IMR-90 (cell line): ENCODE results near the gene ARMH1. TPM values are rescaled to one million over a fixed set of nuclear protein-coding genes. Genes with fewer than 3 reads are reported as not detected.

Experiments used
- ATAC-seq: fragments of 200-7000 bp; cut with Tn5 transposase; 2 replicates; pipeline ENCODE4 v1.9.1; 2020; ENCODE audit warnings: low read depth, mild to moderate bottlenecking, moderate library complexity
- Bru-seq: library from RNA; stranded (reverse); fragments of 400-500 nt; gene quantifications from one replicate; lab custom pipeline; 2021; lab: Mats Ljungman, UMichigan
- BruChase-seq, 2 experiments: library from RNA; stranded (reverse); fragments of 400-500 nt; gene quantifications; one replicate each; lab custom pipeline; 2021; lab: Mats Ljungman, UMichigan
- BruUV-seq: library from RNA; stranded (reverse); fragments of 400-500 nt; replicated peaks from 2 replicates; lab custom pipeline; 2021; lab: Mats Ljungman, UMichigan
- CTCF ChIA-PET: fragments of 300-600 bp; formaldehyde crosslinking; extraction: SDS; loops from one replicate; lab custom pipeline; 2021; ENCODE audit warnings: antibody characterized with exemption; lab: Yijun Ruan, JAX
- POLR2A ChIA-PET: fragments of 300-600 bp; sonication (Branson Sonifier 250); formaldehyde crosslinking; loops from one replicate; lab custom pipeline; 2022; ENCODE audit warnings: antibody characterized with exemption; ENCODE audit not compliant: unreplicated experiment; lab: Charles Lee
- DNase-seq: peaks from one replicate; pipeline ENCODE4 v3.0.0; 2013
- H2AFZ ChIP-seq: replicated peaks from 2 replicates; pipeline ENCODE3; 2013; ENCODE audit warnings: low read length, mild to moderate bottlenecking; ENCODE audit not compliant: poor library complexity
- H2AK5ac ChIP-seq: 2 replicates; pipeline ENCODE4 v1.6.1; 2013; ENCODE audit warnings: low read depth, low read length, inconsistent platforms
- H2AK9ac ChIP-seq: replicated peaks from 2 replicates; pipeline ENCODE3; 2013; ENCODE audit warnings: mild to moderate bottlenecking, low read depth, low read length, moderate library complexity; ENCODE audit not compliant: poor library complexity
- H2BK120ac ChIP-seq: 2 replicates; pipeline ENCODE4 v1.6.1; 2013; ENCODE audit warnings: low read depth, low read length, inconsistent platforms
- H2BK15ac ChIP-seq: 3 replicates; pipeline ENCODE4 v1.6.1; 2013; ENCODE audit warnings: low read depth, low read length, inconsistent platforms
- H2BK20ac ChIP-seq: 2 replicates; pipeline ENCODE4 v1.6.1; 2013; ENCODE audit warnings: low read depth, mild to moderate bottlenecking, inconsistent platforms, low read length, moderate library complexity
- H2BK5ac ChIP-seq: 2 replicates; pipeline ENCODE4 v1.6.1; 2013; ENCODE audit warnings: mild to moderate bottlenecking, low read depth, low read length, inconsistent platforms; ENCODE audit not compliant: poor library complexity, severe bottlenecking
- H3K14ac ChIP-seq: replicated peaks from 2 replicates; pipeline ENCODE4 v1.6.1; 2013; ENCODE audit warnings: low read depth, low read length, inconsistent platforms
- H3K18ac ChIP-seq: 2 replicates; pipeline ENCODE4 v1.6.1; 2013; ENCODE audit warnings: low read depth, low read length, control low read depth
- H3K23ac ChIP-seq: 2 replicates; pipeline ENCODE4 v1.6.1; 2013; ENCODE audit warnings: low read depth, low read length, inconsistent platforms
- H3K27ac ChIP-seq: 2 replicates; pipeline ENCODE4 v1.5.1; 2013; ENCODE audit warnings: mild to moderate bottlenecking, control low read depth, low read length; ENCODE audit not compliant: insufficient read depth
- H3K27me3 ChIP-seq: 2 replicates; pipeline ENCODE4 v1.6.1; 2013; ENCODE audit warnings: low read length; ENCODE audit not compliant: control insufficient read depth, insufficient read depth
- H3K36me3 ChIP-seq: 2 replicates; pipeline ENCODE4 v1.6.1; 2013; ENCODE audit warnings: low read length, mixed read lengths; ENCODE audit not compliant: control insufficient read depth, insufficient read depth
- H3K4ac ChIP-seq: 2 replicates; pipeline ENCODE4 v1.6.1; 2013; ENCODE audit warnings: low read depth, low read length, inconsistent platforms
- H3K4me1 ChIP-seq: 2 replicates; pipeline ENCODE4 v1.6.1; 2013; ENCODE audit warnings: low read length, mixed read lengths; ENCODE audit not compliant: control insufficient read depth, insufficient read depth
- H3K4me2 ChIP-seq: 2 replicates; pipeline ENCODE4 v1.6.1; 2013; ENCODE audit warnings: low read depth, mild to moderate bottlenecking, control low read depth, low read length, moderate library complexity
- H3K4me3 ChIP-seq: 2 replicates; pipeline ENCODE4 v1.5.1; 2013; ENCODE audit warnings: low read depth, mild to moderate bottlenecking, control low read depth, low read length, moderate library complexity; ENCODE audit not compliant: insufficient read depth
- H3K56ac ChIP-seq: 2 replicates; pipeline ENCODE4 v1.6.1; 2013; ENCODE audit warnings: low read length, inconsistent platforms; ENCODE audit not compliant: insufficient read depth; ENCODE audit errors: extremely low read depth
- H3K79me1 ChIP-seq, 2 experiments: 2 replicates each; pipeline ENCODE4 v1.6.1; 2013; ENCODE audit warnings: low read length in 2 of 2, inconsistent platforms in 1 of 2, low read depth in 1 of 2
- H3K9ac ChIP-seq: 2 replicates; pipeline ENCODE4 v1.6.1; 2013; ENCODE audit warnings: low read depth, low read length, control low read depth
- H3K9me1 ChIP-seq: 2 replicates; pipeline ENCODE4 v1.6.1; 2013; ENCODE audit warnings: low read length, inconsistent platforms; ENCODE audit not compliant: insufficient read depth
- H3K9me3 ChIP-seq: 2 replicates; pipeline ENCODE4 v1.6.1; 2013; ENCODE audit warnings: low read length; ENCODE audit not compliant: control insufficient read depth, insufficient read depth
- H4K20me1 ChIP-seq: 2 replicates; pipeline ENCODE4 v1.6.1; 2013; ENCODE audit warnings: low read length, inconsistent platforms; ENCODE audit not compliant: insufficient read depth
- H4K5ac ChIP-seq: 2 replicates; pipeline ENCODE4 v1.6.1; 2013; ENCODE audit warnings: mild to moderate bottlenecking, low read depth, low read length, control low read depth
- H4K8ac ChIP-seq, 2 experiments: 2 replicates each; pipeline ENCODE4 v1.6.1; 2013; ENCODE audit warnings: low read depth in 2 of 2, low read length in 2 of 2, control low read depth in 1 of 2, inconsistent platforms in 1 of 2
- H4K91ac ChIP-seq: 2 replicates; pipeline ENCODE4 v1.6.1; 2013; ENCODE audit warnings: low read depth, low read length, inconsistent platforms; ENCODE audit not compliant: insufficient read depth
- BHLHE40 ChIP-seq: fragments of 150-350 bp; IDR thresholded peaks from 2 replicates; pipeline ENCODE4 v1.6.1; 2016; ENCODE audit warnings: mild to moderate bottlenecking, low read depth, low read length
- FOS ChIP-seq: fragments of 150-350 bp; IDR thresholded peaks from 2 replicates; pipeline ENCODE4 v1.6.1; 2016; ENCODE audit warnings: low read depth, low read length
- MAZ ChIP-seq: IDR thresholded peaks from 2 replicates; pipeline ENCODE4 v1.6.1; 2012; ENCODE audit warnings: low read depth, mild to moderate bottlenecking, low read length, improper control_type of control experiment, moderate library complexity, borderline replicate concordance
- MXI1 ChIP-seq: IDR thresholded peaks from 2 replicates; pipeline ENCODE4 v1.6.1; 2012; ENCODE audit warnings: low read depth, mild to moderate bottlenecking, low read length, moderate library complexity, borderline replicate concordance
- NFE2L2 ChIP-seq: fragments of 150-350 bp; IDR thresholded peaks from 2 replicates; pipeline ENCODE4 v1.6.1; 2016; ENCODE audit warnings: low read depth, mild to moderate bottlenecking, low read length
- POLR2A ChIP-seq: IDR thresholded peaks from 2 replicates; pipeline ENCODE4 v1.6.1; 2012; ENCODE audit warnings: mild to moderate bottlenecking, low read depth, low read length
- RFX5 ChIP-seq: IDR thresholded peaks from 2 replicates; pipeline ENCODE4 v1.8.0; 2012; ENCODE audit warnings: low read depth, mild to moderate bottlenecking, low read length, moderate library complexity
- SMC3 ChIP-seq: fragments of 150-350 bp; IDR thresholded peaks from 2 replicates; pipeline ENCODE4 v1.6.1; 2016; ENCODE audit warnings: low read depth, mild to moderate bottlenecking, antibody characterized with exemption, low read length, moderate library complexity
- WGBS, 2 experiments: methylation state at CpG; one replicate each; pipeline versions ENCODE4 v1.1.5 to v1.1.7; 2013; ENCODE audit warnings: missing lambda C conversion rate in 2 of 2; ENCODE audit not compliant: insufficient read length in 1 of 2; ENCODE audit errors: extremely low coverage in 2 of 2; 5-methylcytosine and 5-hydroxymethylcytosine counted together
- dilution Hi-C: fragments of 300-500 bp; cut with HindIII; formaldehyde crosslinking; loops from one replicate; pipeline ENCODE4 v1.14.3; 2018; ENCODE audit warnings: low sequenced_read_pairs; ENCODE audit not compliant: unreplicated experiment
- in situ Hi-C: fragments of 300-500 bp; cut with MboI; formaldehyde crosslinking; loops from 3 replicates; pipeline ENCODE4 v1.14.3; 2019; ENCODE audit warnings: low sequenced_read_pairs, inconsistent platforms, mixed read lengths
- intact Hi-C: fragments of 100-400 bp; cut with micrococcal nuclease; formaldehyde crosslinking; loops from 2 replicates; pipeline ENCODE4 v1.10.0; 2022
- long read RNA-seq: library from polyadenylated mRNA; unstranded; transcript quantifications from one replicate; pipeline ENCODE4 v2.0.0, GENCODE V29; 2021; ENCODE audit not compliant: unreplicated experiment
- polyA plus RNA-seq, 3 experiments: library from polyadenylated mRNA; depleted of rRNA; stranded (reverse); fragments of >200 nt; gene quantifications; 2 replicates each; pipeline ENCODE4 v1.2.3, GENCODE V29; 2012; ENCODE audit warnings: low replicate concordance in 1 of 3
- total RNA-seq: library from RNA; depleted of rRNA; stranded (reverse); fragments of >200 nt; gene quantifications from 2 replicates; pipeline ENCODE4 v1.2.3, GENCODE V29; 2012; rRNA removed

ARMH1 gene
- total RNA-seq (0.28 and 0.36 TPM in 2 replicates), polyA plus RNA-seq (2012; rRNA removed) (0.72 and 1.1 TPM in 2 replicates), Bru-seq, nascent RNA (percentile 48 among the genes with signal in this experiment), BruChase-seq, experiment 1, labeled RNA remaining after a 6-hour chase (percentile 70 among the genes with signal in this experiment), BruChase-seq, experiment 2, labeled RNA remaining after a 2-hour chase (percentile 54 among the genes with signal in this experiment)
- 0.33 TPM in 1 of 2 replicates, not detected in the other for polyA plus RNA-seq (2012; cell fraction: cytosol; rRNA removed)
- polyA plus RNA-seq (2012; cell fraction: nucleus; rRNA removed; ENCODE audit: low replicate concordance) = 15.3 and 21.0 TPM in 2 replicates
- long read RNA-seq, partial matches to known transcripts = 1 of 3 reads
- long read RNA-seq, other reads (novel, unspliced or antisense) = 2 of 3 reads

- BruUV-seq = no TSS peak
Observed at GRCh38 chr1:44674113-44675000, at the start of gene ARMH1, which contains the start of gene TMEM53. ARMH1 (plus strand) TSS chr1:44674714; CDS start chr1:44689698, 14,984 bp downstream. TMEM53 (minus strand) TSS chr1:44674481; CDS start chr1:44674391, 90 bp downstream.

More at GRCh38 chr1:44674113-44675000, at the start of gene ARMH1, which contains the start of gene TMEM53:
- no peaks in the 10 kb centered on the region for H3K9me3 ChIP-seq
- H3K23ac ChIP-seq = peak within 1 kb of the TSS; percentile 77; the same call in 1 of the 2 replicates
- CTCF ChIA-PET = interaction anchor here (0.5 to 1.3 kb wide), 3 partner anchors 22 to 739 kb away, joined by 3 to 5 read pairs (median 3); no protein-coding TSS in a partner anchor
- no peaks in the 10 kb centered on the region for H3K27me3 ChIP-seq
- no peaks in the 10 kb centered on the region for H4K20me1 ChIP-seq
- H2BK20ac ChIP-seq = peak within 1 kb of the TSS; percentile 35; the same call in 1 of the 2 replicates
- H3K4me1 ChIP-seq = peaks cover 6% of the 10 kb centered on the region
- H3K79me1 ChIP-seq = peaks cover 5 to 10% of the 10 kb centered on the region in 2 experiments; a peak in 2 of 4 replicates
- peak within 1 kb of the TSS; percentile 93 for H2AK9ac ChIP-seq
- no peaks in the 10 kb centered on the region for H3K36me3 ChIP-seq
- in situ Hi-C loops = no loop called here
- H3K18ac ChIP-seq = peak within 1 kb of the TSS; percentile 73
- peak within 1 kb of the TSS; percentile 81 for H2BK120ac ChIP-seq
- peak within 1 kb of the TSS; percentile 42; the same call in 1 of the 2 replicates for H3K56ac ChIP-seq
- ATAC-seq = peak; percentile 95
- WGBS, 2 experiments = 2% methylated on average over 10 of the region's 56 CpGs; no CpG with 5 or more reads in 1 of the 2 experiments
- peak within 1 kb of the TSS; percentile 92 for H3K4ac ChIP-seq
- H3K14ac ChIP-seq = peak within 1 kb of the TSS; percentile 79
- H4K5ac ChIP-seq = peak within 1 kb of the TSS; percentile 79
- POLR2A ChIA-PET = interaction anchor here (0.6 kb wide), 1 partner anchor 1562 kb away, joined by 3 read pairs; no protein-coding TSS in a partner anchor
- H4K8ac ChIP-seq = peak within 1 kb of the TSS; percentile 97 to 98
- H3K9ac ChIP-seq = peak within 1 kb of the TSS; percentile 70
- H2BK15ac ChIP-seq = peak within 1 kb of the TSS; percentile 69; the same call in 2 of the 3 replicates
- peak within 1 kb of the TSS; percentile 77 for H2BK5ac ChIP-seq
- H3K4me2 ChIP-seq = peak within 1 kb of the TSS; percentile 86
- peak; percentile 98 for DNase-seq
- H3K4me3 ChIP-seq = peak within 1 kb of the TSS; percentile 79
- dilution Hi-C loops = no loop called here
- peak within 1 kb of the TSS; percentile 98 for H2AFZ ChIP-seq
- TF ChIP-seq MAZ = peak; percentile 68; the same call in 1 of the 2 replicates
- no peak for TF ChIP-seq NFE2L2
- peak; percentile 69; the same call in 1 of the 2 replicates for TF ChIP-seq FOS
- peak; percentile 66 for TF ChIP-seq RFX5
- TF ChIP-seq BHLHE40 = peak; percentile 82
- peak; percentile 59; the same call in 1 of the 2 replicates for TF ChIP-seq MXI1
- no peak for TF ChIP-seq SMC3
- TF ChIP-seq POLR2A = peak; percentile 81
- peak within 1 kb of the TSS; percentile 84 for H2AK5ac ChIP-seq
- H3K9me1 ChIP-seq = peaks cover 6% of the 10 kb centered on the region
- intact Hi-C loops = no loop called here
- peak within 1 kb of the TSS; percentile 86 for H3K27ac ChIP-seq
- peak within 1 kb of the TSS; percentile 80 for H4K91ac ChIP-seq
